Activated CD4-positive, alpha-beta T cell treated with anti-CD3 and anti-CD28 coated beads, Interleukin-2, Interleukin-6, amounts not matched to agents 100 ng/mL and 50 ng/mL, durations not matched to agents 16 hours and 8 hours (primary cell): Measurements from ENCODE around the gene CACNA2D3.
"Not testable (repeated sequence)": the region's sequence is repeated elsewhere in the genome, so short reads cannot be mapped to it uniquely, and the experiment has no call there.

Source experiments
- DNase-seq: peaks from one replicate; pipeline ENCODE4 v3.0.0-alpha.2; 2020

Gene CACNA2D3

DNA sequence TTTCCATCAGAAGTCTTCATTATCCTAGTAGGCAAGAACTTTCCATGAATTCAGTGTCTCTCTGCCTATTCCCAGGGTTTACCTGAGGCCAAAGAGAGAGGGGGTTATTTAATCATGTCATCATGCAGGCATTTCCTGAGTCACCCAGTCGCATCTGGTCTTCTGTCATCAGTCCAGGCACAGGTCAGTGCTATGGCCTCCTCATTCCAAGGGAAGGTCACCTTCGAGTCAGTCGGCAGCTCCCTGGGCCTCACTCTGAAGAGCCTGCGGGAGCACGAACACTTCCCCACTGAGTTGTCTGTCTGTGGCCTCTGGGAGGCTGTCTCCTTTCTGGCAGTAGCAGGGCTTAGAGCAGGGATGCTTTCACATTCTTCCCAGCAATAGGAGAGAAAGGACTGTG lies 831.7 kb downstream of the CACNA2D3 start:
- no peak for DNase-seq

DNA sequence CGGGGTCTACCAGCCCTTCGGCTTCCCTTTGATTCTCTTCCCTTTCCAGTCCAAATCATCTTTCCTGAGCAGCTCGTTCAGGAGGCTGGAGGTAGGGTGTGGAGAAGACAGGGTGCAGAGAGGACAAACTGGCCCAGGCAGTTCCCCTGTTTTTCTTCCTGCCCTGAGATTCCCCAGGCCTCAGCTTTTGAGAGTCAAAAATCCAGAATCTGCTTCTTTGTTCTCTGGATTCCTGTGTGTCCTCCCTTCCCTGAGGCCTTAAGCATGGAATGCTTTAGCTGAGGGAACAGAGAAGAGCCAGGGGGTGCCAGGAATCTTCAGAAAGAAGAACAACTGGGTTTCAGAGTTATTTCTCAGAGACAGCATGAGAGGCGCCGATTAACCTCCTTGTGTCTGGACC lies 832.2 kb downstream of the CACNA2D3 start:
- no peak for DNase-seq

DNA sequence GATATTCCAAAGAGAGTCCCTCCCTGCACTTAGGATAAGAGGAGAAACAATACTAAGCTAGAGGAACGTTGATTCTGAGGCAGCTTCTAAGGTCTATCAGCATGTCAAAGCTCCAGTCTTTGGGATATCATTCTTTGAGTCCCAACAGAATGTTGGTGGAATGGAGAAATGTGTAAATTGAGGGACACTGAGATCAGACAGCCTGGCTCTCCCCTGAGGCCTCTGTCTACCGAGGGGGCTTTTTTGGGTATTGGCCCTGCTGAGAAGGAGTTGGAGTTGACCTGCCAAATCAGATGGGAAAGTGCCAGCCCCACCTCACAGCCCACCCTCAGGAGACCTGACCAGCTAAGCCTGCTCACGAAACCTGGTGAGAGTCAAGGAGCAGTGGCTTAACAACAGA lies 833.1 kb downstream of the CACNA2D3 start:
- DNase-seq = no peak

DNA sequence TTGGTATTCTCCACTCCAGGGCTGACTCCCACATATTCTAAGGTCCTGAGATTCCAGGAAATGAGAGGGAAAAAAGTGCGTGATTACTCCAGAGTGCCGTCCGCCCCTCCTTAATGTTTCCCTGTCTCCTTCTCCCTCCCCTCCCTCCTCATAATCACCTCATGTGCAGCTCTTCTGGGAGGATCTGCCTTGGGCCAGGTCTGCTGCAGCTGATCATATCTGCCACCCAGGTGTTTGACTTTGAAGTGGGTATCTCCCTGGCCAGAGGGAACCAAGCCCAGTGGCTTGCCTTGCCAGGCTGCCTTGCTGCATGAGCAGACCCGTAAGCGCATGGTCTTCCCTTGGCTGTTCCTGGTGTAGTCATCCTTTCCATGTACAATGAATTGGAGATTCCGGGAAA lies 833.6 kb downstream of the CACNA2D3 start:
- no peak for DNase-seq

DNA sequence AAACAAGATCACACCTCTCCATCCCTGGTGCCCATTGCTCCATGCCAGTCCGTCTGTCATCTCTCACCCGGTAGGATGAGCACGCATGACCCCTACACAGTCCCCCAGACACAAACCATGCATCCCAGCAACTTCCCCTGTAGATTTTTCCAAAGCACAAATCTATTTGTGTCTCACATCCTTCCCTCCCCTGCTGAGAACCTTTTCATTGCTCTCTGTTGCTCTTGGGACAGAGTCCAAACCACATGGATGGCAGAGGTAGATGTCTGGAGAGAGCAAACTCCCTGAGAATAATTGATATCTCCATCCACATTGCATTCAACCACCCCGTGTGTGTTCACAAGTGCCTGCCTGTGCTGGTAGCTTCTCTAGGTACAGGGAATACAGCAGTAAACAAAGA lies 835.4 kb downstream of the CACNA2D3 start:
- DNase-seq = no peak

DNA sequence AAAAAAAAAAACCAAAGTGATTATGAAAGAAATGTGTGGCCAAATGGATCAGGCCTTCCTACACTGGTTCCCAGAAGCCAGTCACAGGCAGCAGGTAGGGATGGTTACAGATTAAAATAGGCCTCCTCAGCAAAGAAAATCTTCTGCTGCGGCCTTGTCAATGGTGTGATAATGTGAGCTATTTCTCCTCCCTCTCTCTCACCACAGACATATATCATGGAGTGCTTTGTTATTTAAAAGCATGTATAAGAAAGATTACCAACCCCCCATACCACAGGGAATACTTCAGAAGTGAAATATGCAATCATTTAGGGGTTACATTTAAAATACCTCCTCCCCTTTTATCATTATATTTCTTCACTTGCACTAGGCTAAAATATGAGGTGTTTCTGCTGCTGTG lies 837.7 kb downstream of the CACNA2D3 start:
- DNase-seq = no peak

DNA sequence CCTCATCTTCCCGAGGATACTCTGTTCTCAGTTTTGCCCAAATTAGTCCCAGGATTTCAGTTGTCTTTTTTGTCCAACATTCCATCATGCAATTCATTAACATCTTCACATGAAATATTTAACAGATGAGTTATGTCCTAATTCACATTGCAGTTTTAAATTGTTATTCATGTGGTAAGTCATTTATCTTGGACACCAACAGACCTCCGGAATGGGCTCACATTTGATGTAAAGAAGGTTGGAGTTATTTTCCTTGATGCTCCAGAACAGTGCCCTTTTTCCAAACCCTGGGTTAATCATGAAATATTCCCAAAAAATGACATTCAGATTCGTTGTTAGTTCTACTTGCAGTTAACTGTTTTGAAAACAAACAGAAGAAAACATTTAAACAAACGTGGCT lies 838.3 kb downstream of the CACNA2D3 start:
- DNase-seq = no peak

DNA sequence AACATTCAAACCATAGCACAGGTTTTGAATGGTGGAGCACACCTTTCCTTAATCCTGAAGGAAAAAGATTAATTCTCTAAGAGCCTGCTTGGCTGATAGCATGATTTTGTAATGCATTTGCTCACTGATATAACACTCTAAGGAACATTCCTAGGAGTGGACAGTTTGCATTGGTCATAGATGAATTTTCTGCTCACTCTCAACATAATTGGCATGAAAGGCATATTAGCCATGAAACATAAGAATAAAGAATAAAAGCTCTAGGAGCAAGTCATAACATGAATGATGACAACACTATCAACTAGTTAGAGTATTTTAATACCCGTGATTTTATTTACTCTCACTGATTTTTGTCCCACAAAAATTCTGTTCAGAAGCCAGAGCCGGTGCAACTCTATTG lies 839.8 kb downstream of the CACNA2D3 start:
- DNase-seq = no peak

DNA sequence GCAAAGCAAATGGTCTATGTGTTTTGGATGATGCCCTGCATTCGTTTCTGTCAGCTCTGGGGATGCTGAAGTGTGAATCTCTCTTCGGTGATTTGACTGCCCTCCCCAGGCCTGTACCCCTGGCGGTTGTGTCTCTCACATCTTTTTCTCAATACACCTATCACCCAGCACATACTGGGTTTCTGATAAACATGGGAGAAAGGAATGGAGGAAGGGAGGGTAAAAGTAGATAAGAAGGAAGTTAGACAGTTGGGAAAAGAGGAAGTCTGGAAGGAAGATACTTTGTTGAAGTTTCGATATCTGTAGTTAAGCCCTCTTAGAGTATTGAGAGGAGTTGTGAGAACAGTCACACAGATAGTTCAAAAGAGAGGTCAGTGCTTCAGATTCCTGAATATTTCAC lies 841.3 kb downstream of the CACNA2D3 start:
- DNase-seq = no peak

DNA sequence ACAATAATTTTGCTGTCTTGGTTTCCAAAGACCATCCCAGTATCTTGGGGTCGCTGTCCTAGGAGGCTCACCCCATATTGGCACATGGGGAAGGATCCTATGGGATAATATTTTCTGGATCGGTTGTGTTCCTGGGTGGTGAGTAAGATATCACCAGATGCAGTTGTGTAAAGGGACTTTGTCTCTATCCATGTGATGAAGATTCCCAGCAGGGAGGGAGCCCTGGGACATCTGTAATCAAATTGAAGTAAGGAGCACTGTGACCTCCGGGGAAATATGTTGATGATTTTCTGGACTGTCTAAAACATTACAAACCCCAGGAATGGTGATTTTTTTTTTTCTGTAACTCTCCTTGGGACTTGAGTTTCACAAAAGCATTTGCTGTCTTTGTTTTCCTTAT lies 841.7 kb downstream of the CACNA2D3 start:
- no peak for DNase-seq

DNA sequence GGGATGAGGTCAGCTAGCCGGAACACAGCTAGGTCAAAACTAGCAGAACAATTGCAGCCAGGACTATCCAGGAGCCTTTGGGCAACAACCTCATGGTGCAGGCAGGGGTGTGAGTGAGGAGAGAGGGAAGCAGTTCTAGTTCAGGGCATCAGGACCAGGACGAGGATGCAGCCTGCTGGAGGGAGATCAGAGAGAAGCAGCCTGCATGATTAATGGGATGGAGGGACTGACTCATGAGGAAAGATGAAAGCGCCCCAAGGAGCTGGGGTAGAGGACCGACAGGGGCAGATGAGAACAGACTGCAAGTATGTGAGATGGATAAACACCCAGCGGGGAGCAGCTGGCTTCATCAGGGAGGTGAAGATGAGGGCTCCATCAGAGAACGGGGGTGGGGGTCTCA lies 843.4 kb downstream of the CACNA2D3 start:
- no peak for DNase-seq

DNA sequence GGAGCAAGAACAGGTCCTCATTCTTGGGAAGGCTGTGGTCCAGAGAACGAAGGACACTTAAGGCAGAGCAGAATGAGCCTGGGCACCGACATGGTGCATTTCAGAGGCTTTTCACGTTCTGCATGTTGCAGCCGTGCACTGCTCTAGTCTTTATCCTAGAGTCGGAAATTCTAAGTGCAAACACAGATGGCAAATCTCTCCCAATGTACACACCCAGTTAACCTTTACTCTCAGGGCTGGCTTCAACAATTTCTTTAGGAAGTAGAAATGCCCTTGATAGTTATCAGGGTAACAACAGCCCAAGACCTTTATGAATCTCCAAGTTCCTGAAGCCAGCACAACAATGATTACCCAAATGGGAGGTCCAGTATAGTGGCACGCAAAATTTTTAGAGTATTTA lies 844.6 kb downstream of the CACNA2D3 start:
- DNase-seq = no peak

DNA sequence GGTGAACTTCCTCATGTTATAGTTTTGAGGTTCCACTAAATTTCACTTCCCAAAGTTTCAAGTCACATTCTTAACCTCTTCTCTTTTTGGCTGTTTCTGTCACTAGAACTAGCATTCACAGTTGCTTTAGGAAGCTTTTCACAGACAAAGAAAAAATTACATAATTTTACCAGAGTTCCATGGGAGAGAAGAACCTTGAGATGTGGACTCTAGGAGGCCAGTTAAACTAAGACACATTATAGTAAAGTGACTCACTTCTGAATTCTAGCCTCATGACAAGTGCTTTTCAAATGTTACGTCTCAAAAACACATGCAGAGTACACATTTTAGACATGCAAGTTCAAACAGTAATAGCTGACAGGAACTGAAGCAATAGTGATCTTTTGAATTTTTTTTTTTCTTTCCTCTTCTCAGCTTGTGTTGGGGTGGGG lies 845.4 kb downstream of the CACNA2D3 start:
- no peak for DNase-seq

DNA sequence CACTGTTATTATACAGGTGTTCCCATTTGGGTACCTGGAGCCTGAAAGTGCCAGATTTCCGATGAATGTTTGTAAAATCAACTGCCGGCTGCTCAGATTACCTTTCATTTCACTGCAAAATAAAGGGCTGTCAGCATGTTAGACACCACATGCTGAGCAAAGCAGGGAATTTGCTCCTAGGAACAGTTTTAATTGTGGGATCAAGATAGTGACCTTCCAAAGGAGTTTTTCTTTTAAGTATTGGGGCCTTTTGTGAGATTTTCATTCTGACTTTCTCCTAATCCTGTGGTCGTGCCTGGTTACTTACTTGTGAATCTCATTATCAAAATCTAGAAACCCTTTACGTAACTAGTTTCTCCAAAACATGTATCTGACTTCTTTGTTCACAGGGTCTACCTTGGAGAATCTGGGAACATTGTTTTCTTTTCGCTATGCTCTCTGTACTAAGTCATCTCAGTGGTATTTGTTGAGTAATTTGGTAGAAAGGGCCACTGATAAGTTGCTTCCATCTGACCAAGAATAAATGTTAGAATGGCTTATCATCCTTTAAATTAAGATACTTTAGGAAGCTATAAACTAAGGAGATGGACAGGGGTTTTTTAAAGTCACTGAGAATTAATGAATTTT lies 846.3 kb downstream of the CACNA2D3 start:
- no peak for DNase-seq

DNA sequence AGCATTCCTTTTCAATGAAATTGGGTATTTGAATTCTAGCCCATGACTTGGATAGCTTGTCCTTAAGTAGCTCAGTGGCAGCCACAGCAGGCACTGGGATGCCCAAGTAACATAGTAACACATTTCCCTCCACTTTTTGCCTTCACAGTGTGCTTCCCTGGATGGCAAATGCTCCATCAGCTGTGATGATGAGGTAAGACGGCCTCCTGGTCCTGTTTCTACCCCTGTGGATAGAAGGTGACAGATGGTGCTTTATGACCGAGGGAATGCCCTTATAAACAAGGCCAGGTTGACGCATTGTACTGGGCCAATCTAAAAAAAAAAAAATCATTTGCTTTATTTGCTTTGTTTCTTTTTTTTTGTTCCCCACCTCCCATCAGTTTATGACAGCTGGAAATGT lies 847.3 kb downstream of the CACNA2D3 start:
- no peak for DNase-seq

DNA sequence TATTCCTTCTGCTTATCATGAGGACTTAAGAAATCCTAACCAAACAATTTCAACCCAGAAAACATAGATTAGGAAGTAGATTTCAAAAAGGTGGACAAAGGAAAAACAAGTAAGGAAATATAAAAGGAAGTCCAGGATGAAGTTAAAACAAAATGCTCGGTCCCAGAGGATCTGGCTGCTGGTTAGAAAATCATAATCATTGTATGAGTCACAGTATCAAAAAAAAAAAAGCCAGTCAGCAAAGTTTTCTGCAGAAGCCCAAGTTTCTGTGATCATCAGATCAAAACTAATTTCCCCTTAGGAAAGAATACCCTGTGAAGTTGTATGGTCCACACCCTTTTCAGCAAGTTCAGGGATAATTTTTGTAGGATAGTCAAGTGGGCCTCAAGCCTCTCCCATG lies 848.5 kb downstream of the CACNA2D3 start:
- DNase-seq = no peak

DNA sequence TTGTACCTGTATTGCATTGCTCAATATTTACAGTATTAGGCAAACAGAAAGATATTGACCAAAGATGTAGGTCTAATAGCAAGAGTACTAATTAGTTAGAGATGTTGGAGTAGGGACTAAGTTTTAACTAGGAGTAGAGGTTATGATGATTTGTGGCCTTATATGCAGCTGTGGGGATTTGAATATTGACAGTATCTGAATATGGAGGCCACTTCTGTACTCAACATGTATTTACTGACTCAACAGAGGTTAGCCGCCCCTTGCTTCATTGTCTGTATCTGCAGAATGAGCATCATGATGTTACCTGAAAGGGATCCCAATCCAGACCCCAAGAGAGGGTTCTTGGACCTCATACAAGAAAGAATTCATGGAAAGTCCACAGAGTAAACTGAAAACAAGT lies 855.1 kb downstream of the CACNA2D3 start:
- DNase-seq = no peak

DNA sequence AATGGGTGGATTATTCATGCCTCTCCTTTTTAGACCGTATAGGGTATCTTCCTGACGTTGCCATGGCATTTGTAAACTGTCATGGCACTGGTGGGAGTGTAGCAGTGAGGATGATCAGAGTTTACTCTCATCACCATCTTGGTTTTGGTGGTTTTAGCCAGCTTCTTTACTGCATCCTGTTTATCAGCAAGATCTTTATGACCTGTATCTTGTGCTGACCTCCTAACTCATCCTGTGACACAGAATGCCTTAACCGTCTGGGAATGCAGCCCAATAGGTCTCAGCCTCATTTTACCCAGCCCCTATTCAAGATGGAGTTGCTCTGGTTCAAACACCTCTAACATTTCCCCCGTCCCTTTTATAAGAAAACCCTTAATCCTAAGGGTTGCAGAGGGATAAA lies 855.6 kb downstream of the CACNA2D3 start:
- not testable (repeated sequence) for DNase-seq

DNA sequence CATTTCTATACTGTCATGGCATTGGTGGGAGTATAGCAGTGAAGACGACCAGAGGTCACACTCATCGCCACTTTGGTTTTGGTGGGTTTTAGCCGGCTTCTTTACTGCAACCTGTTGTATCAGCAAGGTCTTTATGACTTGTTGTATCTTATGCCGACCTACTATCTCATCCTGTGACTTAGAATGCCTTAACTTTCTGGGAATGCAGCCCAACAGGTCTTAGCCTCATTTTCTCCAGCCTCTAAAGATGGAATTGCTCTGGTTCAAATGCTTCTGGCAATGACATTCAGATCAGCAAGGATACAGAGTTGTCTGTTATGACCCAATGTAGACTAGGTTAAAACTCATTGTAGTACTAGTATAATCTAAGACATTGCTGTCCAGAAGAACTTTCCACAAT lies 860.5 kb downstream of the CACNA2D3 start:
- DNase-seq = no peak

DNA sequence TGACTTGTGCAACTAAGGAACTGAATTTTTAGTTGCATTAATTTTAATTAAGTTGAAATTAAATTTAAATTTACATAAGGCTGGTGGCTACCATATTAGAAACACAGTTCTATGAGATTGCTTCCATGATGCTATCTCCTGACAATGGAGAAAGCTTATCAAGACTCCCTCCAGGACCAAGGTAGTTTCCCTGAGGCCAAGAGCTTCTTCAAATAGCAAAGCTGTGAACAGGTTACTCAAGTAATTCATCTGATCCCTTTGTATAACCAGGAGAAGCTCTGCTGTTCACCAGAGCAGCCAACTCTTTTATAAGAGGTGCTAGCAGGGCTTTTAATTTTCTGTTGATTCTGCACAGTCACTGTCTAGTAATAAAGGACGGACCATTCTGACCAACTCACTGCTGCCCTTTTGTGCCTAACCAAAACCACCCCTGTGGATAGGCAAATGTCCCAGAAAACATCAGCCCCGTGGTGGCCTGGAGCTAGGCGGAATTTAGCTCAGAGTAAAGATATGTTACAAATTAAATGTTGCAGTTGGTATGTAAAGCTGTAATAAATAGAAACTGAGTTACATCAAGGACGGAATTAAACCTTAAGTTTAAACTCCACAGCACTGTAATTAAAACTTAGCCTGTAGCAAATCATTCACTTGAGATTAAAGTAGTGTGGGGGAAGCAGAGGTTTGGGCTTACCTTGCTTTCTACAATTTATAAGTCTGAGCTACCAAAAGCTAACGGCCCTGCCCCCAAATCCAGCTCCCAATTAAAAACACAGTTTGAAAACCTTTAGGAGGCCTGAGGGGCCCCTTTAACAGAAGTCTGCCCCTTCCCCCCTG lies 861.1 kb downstream of the CACNA2D3 start:
- no peak for DNase-seq

DNA sequence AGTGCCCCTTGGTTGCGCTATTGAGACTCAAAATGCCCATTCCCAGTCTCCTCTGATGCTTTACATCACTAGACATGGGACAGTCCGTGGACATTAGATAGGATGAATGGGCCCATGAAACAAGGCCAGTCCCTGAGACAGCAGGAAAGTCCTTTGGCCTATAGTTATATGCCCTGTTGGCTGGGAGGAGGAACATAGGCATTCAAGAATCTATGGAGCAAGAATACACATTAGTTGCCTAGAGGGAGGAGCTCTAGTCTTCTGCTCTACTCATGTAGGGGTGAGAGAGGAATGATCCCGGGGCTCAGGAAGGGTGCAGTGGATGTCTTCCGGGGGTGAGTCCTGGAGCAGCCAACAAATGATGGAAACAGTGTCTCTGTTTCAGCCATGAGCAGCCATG lies 863.5 kb downstream of the CACNA2D3 start:
- no peak for DNase-seq

DNA sequence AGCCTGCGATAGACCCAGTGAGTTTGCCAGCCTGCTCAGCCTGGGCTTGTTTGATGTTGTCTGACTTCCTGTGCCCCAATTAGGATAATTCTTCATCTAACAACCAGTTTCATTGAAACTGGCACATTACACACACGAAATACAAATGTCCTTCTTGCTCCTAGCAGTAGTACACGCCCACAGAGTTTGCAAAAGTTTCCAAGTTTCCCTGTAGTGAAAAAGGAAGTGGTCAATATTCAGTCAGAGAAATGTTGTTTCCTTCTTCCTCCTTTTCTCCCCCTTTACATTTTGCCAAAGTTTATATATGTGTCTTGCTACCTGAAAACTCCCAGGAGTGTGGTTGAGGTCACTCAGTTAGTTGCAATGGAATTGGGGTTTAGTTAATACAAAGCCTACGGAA lies 863.9 kb downstream of the CACNA2D3 start:
- DNase-seq = no peak

DNA sequence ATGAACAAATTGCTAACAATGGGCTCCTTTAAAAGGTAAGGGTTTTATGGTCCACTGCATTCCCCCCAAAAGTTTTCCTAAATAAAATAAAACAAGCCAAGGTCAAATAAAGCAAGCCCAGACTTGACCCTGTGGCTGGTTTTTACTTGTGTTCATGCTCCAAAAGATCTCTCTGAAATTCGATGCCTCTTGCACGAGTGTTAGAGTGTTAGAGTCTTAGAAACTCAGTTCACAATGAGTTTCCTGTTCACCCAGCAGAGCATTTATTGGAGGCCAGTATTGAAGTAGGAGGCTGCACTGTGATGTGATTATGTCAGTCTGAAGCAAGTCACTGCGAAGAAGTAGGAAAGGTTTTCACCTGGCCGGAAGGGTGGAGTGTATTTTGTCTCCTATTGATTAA lies 865.4 kb downstream of the CACNA2D3 start:
- DNase-seq = no peak

DNA sequence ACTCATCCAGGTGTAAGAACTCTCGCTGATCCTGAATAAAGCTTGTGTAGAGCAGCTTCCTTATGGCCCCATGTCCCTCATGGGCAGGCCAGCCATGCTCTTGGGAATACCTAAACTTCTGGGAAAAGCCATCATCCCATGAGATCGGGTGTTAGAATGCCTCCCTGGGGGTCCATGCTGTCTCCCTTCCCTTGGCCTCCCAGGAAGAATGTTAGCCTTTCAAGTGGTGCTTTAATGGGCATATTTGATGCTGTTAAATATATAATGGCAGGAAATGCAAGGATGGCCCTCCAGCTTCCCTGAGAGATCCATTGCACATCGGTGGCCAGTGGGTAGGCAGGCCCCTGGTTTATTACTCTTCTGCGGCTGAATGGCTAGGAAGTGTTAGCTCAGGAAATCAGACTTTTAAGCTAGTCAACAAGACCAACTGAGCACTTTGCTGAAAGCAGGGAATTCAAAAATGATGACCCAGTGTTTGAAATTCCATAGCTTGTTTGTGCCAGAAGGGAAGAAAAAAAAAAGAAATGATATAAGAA lies 866.0 kb downstream of the CACNA2D3 start:
- DNase-seq = no peak
